GM21447 (cell line): ENCODE results near the gene ARIH2.

ENCODE experiments used
- ATAC-seq: cut with Tn5 transposase; IDR thresholded peaks from one replicate; pipeline ENCODE4 v1.9.1; 2021; ENCODE audit not compliant: unreplicated experiment

Gene ARIH2

GRCh38 chr3:48928679-48929078 is 10.0 kb downstream of the ARIH2 start:
- ATAC-seq: no peak

- ATAC-seq: no peak
Measured at GRCh38 chr3:48929358-48930035, 10.9 kb downstream of the ARIH2 start.

- ATAC-seq: no peak
Measured at GRCh38 chr3:48930590-48930989, 11.9 kb downstream of the ARIH2 start.

- ATAC-seq: no peak
Measured at GRCh38 chr3:48931944-48932580, 13.4 kb downstream of the ARIH2 start.

GRCh38 chr3:48934333-48934991 is 15.8 kb downstream of the ARIH2 start:
- ATAC-seq: no peak

GRCh38 chr3:48935530-48935929 is 16.9 kb downstream of the ARIH2 start:
- no peak for ATAC-seq

GRCh38 chr3:48938156-48938555 is 19.5 kb downstream of the ARIH2 start:
- no peak for ATAC-seq

- no peak for ATAC-seq
Measured at GRCh38 chr3:48938689-48939088, 20.0 kb downstream of the ARIH2 start.

GRCh38 chr3:48945432-48945831 is 26.8 kb downstream of the ARIH2 start:
- ATAC-seq: no peak

- ATAC-seq: no peak
Measured at GRCh38 chr3:48945891-48946549, 27.4 kb downstream of the ARIH2 start.

- ATAC-seq: no peak
Measured at GRCh38 chr3:48949376-48949717, 30.7 kb downstream of the ARIH2 start.

- no peak for ATAC-seq
Measured at GRCh38 chr3:48950051-48950450, 31.4 kb downstream of the ARIH2 start.

GRCh38 chr3:48951764-48952163 is 33.1 kb downstream of the ARIH2 start:
- no peak for ATAC-seq

- ATAC-seq: no peak
Measured at GRCh38 chr3:48952510-48953118, 34.0 kb downstream of the ARIH2 start.

GRCh38 chr3:48957006-48957705 is 38.5 kb downstream of the ARIH2 start:
- no peak for ATAC-seq

- ATAC-seq: no peak
Measured at GRCh38 chr3:48960841-48961413, 42.3 kb downstream of the ARIH2 start.

GRCh38 chr3:48962340-48962739 is 43.7 kb downstream of the ARIH2 start:
- ATAC-seq: no peak

- ATAC-seq: no peak
Measured at GRCh38 chr3:48962939-48963338, 44.3 kb downstream of the ARIH2 start.

- ATAC-seq: no peak
Measured at GRCh38 chr3:48963591-48963990, 44.9 kb downstream of the ARIH2 start.

- no peak for ATAC-seq
Measured at GRCh38 chr3:48966367-48966766, 47.7 kb downstream of the ARIH2 start.
